Pancreas (tissue), 10 donors: ENCODE results near the gene PIK3CG. TPM values are rescaled to one million over a fixed set of nuclear protein-coding genes. Genes with fewer than 3 reads are reported as not detected.
A peak's percentile ranks its signal among the peaks of the same experiment; 100 is the strongest.

Experiments
- ATAC-seq, 4 donors: fragments of 200-7000 bp; cut with Tn5 transposase; one replicate each; pipeline versions ENCODE4 v1.8.0 to v1.9.1; 2020; ENCODE audit warnings: mild to moderate bottlenecking in 4 of 4, moderate library complexity in 4 of 4
- DNase-seq, 6 donors: peaks; one replicate each; pipeline ENCODE4 v3.0.0-alpha.2; 2020
- FAIRE-seq: peaks from 2 replicates; lab custom pipeline; 2012; peaks lifted over from hg19 to GRCh38; lab: Jason Lieb, UNC
- H3K27ac ChIP-seq, 4 donors: fragments of 200-600 bp; sonication (generic); 1 replicate in 3 of 4; 2 replicates in 1 of 4; pipeline versions ENCODE4 v1.5.0 to v1.8.0; 2020
- H3K27me3 ChIP-seq, 4 donors: fragments of 200-600 bp; one replicate each; pipeline ENCODE4 v1.8.0; 2021
- H3K36me3 ChIP-seq, 3 donors: fragments of 200-600 bp; sonication (generic) in 1 of 3; one replicate each; pipeline versions ENCODE4 v1.5.0 to v1.8.0; 2020 to 2021
- H3K4me1 ChIP-seq, 3 donors: fragments of 200-600 bp; one replicate each; pipeline ENCODE4 v1.8.0; 2021
- H3K4me3 ChIP-seq, 4 donors: fragments of 200-600 bp; sonication (generic) in 2 of 4; one replicate each; pipeline versions ENCODE4 v1.5.0 to v1.8.0; 2020 to 2021
- H3K9me3 ChIP-seq, 4 donors: fragments of 200-600 bp; one replicate each; pipeline ENCODE4 v1.8.0; 2021
- WGBS, 2 donors: extraction: QIAGEN DNeasy Blood & Tissue Kit; methylation state at CpG; one replicate each; pipeline ENCODE4 v1.1.7; 2013; 5-methylcytosine and 5-hydroxymethylcytosine counted together
- intact Hi-C, 3 donors: fragments of 100-400 bp; cut with DNase I; formaldehyde crosslinking; loops; one replicate each; pipeline versions ENCODE4 v1.11.1 to v1.14.2; 2022
- polyA plus RNA-seq, 2 donors: library from polyadenylated mRNA; stranded (reverse); fragments of 200-250 nt; gene quantifications; one replicate each; pipeline ENCODE4 v1.2.3, GENCODE V29; 2013
- total RNA-seq, 6 donors: library from RNA; stranded (reverse); fragmentation: NEBNext Ultra II Directional in 4 of 6; extraction: Animal tissue kit (Norgen Biotek cat#: 25700) in 4 of 6; gene quantifications; one replicate each; pipeline versions ENCODE4 v1.2.1 to v1.2.4, GENCODE V29; 2021 to 2023
- TF ChIP-seq, protein P1 (sequence below), 4 donors: fragments of 200-600 bp; sonication (generic) in 3 of 4; IDR thresholded peaks; one replicate each; pipeline versions ENCODE4 v1.5.0 to v1.8.0; 2021; ENCODE audit warnings: antibody characterized with exemption in 4 of 4
- donor health status: healthy with polysubstance abuse.
- donor health status: DM: no; HTN: no; CAD: no; lungs with moderate emphysema.
- donor health status: DM: no; HTN: no; CAD: no.
- donor health status: control.
- donor health status: control.
- donor health status: Bipolar disorder and iron deficiency.
- donor health status: DM: yes; HTN: yes; CAD: no.
- donor health status: DM: no; HTN: no; CAD: no.
- donor health status: DM: no; HTN: no; CAD: no.
- donor health status: DM: yes; HTN: yes; CAD: no.

Gene PIK3CG
- total and polyA plus RNA-seq, 8 donors: 0.09 to 5.3 (median 0.55) TPM

DNA sequence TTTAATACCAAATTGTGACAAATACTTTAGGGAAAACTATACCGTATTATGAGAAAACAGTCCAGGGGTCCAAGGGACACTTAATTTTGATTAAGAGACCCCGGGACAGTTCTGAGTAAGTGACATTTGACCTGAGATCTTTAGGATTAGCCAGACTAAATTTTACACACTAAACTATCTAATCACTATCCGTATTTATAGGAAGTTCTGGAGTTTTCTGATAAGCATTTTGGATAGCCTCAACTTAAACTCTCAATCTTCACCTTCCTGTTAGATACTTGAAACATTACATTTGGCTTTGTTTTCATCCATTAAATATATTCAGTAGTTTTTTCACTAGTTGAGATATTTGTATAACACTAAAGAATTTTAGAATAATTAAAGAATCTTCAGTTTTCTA, 5.4 kb downstream of the PIK3CG start:
- H3K4me3 ChIP-seq: no peak overlapping the region
- DNase-seq (no peak), ATAC-seq (no peak), FAIRE-seq (no peak)
- H3K4me1 ChIP-seq: no peaks in the 10 kb centered on the region
- peak overlapping the region in 1 of 4 donors; percentile 1 for H3K27ac ChIP-seq
- TF ChIP-seq, protein P1, sequence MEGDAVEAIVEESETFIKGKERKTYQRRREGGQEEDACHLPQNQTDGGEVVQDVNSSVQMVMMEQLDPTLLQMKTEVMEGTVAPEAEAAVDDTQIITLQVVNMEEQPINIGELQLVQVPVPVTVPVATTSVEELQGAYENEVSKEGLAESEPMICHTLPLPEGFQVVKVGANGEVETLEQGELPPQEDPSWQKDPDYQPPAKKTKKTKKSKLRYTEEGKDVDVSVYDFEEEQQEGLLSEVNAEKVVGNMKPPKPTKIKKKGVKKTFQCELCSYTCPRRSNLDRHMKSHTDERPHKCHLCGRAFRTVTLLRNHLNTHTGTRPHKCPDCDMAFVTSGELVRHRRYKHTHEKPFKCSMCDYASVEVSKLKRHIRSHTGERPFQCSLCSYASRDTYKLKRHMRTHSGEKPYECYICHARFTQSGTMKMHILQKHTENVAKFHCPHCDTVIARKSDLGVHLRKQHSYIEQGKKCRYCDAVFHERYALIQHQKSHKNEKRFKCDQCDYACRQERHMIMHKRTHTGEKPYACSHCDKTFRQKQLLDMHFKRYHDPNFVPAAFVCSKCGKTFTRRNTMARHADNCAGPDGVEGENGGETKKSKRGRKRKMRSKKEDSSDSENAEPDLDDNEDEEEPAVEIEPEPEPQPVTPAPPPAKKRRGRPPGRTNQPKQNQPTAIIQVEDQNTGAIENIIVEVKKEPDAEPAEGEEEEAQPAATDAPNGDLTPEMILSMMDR (IDR thresholded peaks at IDR 0.05): no peak
- no peaks in the 10 kb centered on the region for H3K9me3 ChIP-seq
- intact Hi-C loops: no loop called here
- H3K36me3 ChIP-seq: no peaks in the 10 kb centered on the region
- 54 to 61% methylated on average over 3 of the region's 3 CpGs for WGBS, 2 donors
- no peaks in the 10 kb centered on the region for H3K27me3 ChIP-seq

DNA sequence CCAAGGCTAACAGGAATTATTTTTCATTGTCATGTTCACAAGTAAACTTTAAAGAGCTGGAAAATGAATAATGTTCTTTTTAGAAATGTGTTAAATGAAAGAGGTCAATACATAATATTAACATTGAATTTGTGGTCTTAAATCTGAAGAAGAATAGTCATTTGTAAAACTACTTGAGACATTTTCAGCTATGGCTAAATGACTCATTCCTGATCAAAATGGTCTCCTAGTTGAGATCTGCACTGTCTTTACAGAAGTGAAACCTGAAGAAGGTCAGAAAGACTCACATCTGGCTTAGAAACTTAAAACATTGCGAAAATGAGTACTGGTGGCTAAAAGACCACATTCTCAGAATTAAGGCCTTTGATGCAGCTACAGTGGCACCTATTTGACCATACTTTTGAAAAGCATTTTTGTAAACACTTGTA, 5.9 kb downstream of the PIK3CG start:
- H3K27ac ChIP-seq: peak overlapping the region in 1 of 4 donors; percentile 1
- no peaks in the 10 kb centered on the region for H3K27me3 ChIP-seq
- no peaks in the 10 kb centered on the region for H3K9me3 ChIP-seq
- no peaks in the 10 kb centered on the region for H3K4me1 ChIP-seq
- TF ChIP-seq, protein P1 (IDR thresholded peaks at IDR 0.05): no peak
- no peaks in the 10 kb centered on the region for H3K36me3 ChIP-seq
- ATAC-seq: peak in 2 of 4 donors; percentile 56 to 67
- FAIRE-seq: no peak
- H3K4me3 ChIP-seq: no peak overlapping the region
- DNase-seq: no peak
- intact Hi-C loops: no loop called here
- WGBS, 2 donors: 86% methylated on average over 1 of the region's 1 CpG

DNA sequence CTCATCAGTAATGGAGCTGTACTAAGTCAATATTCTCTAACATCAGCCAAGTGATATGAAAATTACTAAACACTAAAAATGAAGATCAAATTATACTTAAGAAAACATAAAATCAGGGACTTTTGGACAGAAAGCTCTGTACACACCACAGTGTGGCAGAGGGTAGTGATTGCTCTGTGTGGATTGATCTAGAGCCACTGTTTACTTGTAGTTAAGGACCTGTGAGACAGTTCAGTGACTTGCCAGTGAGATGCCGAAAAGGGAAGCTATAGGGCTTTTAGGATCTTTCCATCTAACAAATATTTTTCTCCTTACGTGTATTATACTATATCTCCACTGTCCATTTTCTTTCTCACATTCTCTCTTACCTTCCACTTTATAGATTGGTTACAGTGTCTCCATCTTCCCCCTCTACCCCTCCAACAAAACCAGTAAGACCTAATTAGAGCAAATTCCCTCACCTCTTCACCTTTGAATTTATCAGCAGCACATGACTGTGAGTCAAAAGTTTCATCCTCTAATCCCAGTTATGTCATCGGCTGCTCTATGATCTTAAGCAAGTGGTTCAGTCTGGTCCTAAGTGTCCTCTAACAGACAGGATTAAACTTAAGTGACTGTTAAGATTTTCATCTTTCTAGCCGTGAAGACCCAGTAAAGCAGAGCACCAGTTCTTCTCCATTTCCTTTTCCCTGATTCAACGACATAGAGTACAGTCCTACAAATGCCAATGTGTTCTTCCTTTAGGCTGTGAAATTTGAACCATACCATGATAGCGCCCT, 6.9 kb downstream of the PIK3CG start:
- intact Hi-C loops: no loop called here
- DNase-seq (no peak), FAIRE-seq (no peak), ATAC-seq (peak in 1 of 4 donors; percentile 30)
- 65 to 72% methylated on average over 6 of the region's 6 CpGs for WGBS, 2 donors
- TF ChIP-seq, protein P1 (IDR thresholded peaks at IDR 0.05): no peak
- Histone ChIP-seq H3K4me1 (no peaks in the 10 kb centered on the region), H3K4me3 (no peak overlapping the region), H3K27ac (no peak overlapping the region), H3K27me3 (no peaks in the 10 kb centered on the region), H3K9me3 (no peaks in the 10 kb centered on the region), H3K36me3 (no peaks in the 10 kb centered on the region)

DNA sequence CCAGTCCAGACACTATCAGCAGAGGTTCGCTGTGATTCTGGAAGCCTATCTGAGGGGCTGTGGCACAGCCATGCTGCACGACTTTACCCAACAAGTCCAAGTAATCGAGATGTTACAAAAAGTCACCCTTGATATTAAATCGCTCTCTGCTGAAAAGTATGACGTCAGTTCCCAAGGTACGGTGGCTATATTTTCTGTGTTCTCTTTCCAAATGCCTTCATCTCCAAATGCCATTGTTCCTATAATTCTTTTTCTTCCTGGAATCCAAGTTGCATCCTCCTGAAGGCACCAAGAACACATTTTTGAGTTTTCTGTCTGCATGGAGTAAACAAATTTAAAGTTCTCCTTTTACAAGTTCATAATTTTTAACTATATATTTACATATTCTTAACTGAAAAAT, 7.7 kb downstream of the PIK3CG start:
- TF ChIP-seq, protein P1 (IDR thresholded peaks at IDR 0.05): no peak
- H3K36me3 ChIP-seq: no peaks in the 10 kb centered on the region
- no peak for DNase-seq
- no peak for FAIRE-seq
- H3K4me3 ChIP-seq: no peak overlapping the region
- intact Hi-C loops: no loop called here
- WGBS, 2 donors: 76 to 87% methylated on average over 6 of the region's 6 CpGs
- no peak for ATAC-seq
- no peaks in the 10 kb centered on the region for H3K27me3 ChIP-seq
- no peaks in the 10 kb centered on the region for H3K9me3 ChIP-seq
- H3K27ac ChIP-seq: no peak overlapping the region
- H3K4me1 ChIP-seq: no peaks in the 10 kb centered on the region

DNA sequence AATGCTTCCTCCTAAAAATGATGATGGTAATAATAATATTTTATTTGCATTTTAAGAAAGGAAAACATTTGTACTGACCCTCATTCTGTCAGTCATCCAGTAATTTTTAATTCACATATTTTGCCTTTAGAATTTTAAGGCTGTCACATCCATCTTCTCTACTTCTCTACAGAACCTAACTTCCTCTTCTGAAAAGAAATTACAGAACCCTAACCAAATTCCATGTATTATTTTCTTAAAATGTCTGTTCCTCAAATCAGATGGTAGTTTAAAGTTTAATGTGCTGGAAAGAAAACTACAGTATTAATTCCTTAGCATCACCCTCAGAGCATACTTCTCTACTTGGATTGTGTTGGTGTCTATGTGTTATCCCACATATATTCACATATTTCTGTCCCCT, 9.0 kb downstream of the PIK3CG start:
- Histone ChIP-seq H3K4me3 (no peak overlapping the region), H3K9me3 (no peaks in the 10 kb centered on the region), H3K27ac (no peak overlapping the region), H3K4me1 (no peaks in the 10 kb centered on the region), H3K36me3 (no peaks in the 10 kb centered on the region), H3K27me3 (no peaks in the 10 kb centered on the region)
- TF ChIP-seq, protein P1 (IDR thresholded peaks at IDR 0.05): no peak
- ATAC-seq (no peak), FAIRE-seq (no peak), DNase-seq (no peak)
- intact Hi-C loops: no loop called here
